ENCODE data around the gene FCSK.

The FCSK gene

DNA sequence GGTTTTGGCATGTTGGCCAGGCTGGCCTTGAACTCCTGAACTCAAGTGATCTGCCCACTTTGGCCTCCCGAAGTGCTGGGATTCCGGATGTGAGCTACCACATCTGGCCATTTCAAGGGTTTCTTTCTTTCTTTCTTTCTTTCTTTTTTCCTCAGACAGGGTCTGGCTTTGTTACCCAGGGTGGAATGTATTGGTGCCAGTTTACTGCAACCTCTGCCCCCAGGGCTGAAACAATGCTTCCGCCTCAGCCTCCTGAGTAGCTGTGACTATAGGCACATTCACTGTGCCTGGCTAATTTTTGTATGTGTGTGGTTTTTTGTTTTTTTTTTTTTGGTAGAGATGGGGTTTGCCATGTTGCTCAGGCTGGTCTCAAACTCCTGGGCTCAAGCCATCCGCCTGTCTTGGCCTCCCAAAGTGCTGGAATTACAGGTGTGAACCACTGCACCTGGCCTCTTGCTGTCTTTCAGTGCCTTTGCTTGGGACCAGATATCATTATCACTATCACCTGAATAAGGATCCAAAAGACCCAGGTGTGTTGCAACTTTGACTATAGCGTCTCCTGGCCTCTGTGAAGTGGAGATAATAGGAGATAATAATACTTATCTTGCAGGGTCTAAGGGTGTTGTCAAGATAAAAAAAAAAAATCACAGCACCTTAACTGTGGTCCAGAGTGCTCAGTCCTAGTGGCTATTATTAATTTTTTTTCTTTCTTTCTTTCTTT, 3.2 kb downstream of the FCSK start:
- no peak for FAIRE-seq

DNA sequence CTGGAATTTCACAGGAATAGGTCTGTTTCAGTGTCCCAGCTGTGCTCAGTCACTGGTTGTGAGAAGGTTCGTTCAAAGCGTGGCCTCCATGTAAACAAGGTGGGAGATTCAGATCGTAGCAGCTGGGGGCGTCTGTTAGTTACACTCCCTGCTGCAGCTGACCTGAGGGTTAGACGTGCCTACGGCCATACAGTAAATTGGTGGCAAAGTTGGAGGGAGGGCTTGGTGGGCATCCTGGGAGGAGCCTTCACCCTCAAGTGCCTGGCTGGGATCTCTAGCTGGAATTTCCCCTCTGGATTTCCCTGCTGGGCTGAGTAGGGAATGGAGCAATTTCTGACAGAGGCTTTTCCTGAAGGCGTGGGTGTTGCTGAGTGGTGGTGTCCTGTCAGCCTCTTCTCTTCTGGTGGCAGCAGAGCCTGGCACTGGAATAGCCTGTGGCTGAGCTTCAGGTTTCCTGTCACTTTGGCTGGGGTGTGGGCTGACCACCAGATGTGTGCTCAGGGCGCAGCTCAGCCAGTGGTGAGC, 6.4 kb downstream of the FCSK start:
- FAIRE-seq = no peak

DNA sequence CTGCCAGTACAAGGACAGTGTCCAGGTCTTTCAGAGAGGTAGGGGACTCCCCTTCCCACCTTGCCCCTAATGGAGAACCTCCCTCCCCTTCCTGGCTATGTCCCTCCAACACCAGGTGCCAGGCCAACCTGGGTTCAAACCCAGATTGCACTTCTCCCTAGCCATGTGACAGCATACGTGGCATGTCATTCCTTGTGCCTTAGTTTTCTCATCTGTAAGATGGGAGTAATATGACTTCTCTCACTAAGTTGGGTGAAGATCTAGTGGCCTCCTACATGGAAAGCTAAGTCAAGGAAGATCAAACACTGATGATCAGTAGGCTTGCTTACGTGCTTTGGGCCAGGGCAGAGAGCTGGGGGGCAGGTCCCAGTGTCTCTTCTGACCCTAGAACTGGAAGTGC, 8.8 kb downstream of the FCSK start:
- FAIRE-seq = no peak

DNA sequence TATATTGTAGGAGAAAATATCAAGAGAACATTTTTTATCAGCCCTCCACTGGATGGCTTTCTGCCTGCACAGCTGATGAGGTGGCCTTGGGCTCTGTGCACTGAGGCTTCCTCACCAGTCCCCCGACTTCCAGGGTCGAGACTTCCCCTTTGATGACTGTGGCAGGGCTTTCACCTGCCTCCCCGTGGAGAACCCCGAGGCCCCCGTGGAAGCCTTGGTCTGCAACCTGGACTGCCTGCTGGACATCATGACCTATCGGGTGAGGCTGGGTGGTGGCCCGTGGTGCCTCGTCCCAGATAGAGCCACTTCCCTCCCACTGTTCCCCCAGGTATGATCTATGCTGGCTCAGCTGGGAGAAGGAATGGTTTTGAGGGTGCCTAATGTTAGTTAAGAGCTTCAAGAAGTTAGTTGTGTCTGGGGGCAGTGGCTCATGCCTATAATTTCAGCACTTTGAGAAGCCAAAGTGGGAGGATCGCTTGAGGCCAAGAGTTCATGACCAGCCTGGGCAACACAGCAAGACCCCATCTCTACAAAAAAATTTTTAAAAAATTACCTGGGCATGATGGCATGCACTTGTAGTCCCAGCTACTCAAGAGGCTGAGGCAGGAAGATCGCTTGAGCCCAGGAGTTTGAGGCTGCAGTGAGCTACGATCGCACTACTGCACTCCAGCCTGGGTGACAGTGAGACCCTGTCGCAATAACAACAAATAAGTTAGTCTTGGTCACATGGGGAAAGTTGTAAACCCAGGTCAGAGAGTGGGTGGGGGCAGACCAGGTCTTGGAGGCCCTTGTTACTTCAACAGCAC, 11.8 kb downstream of the FCSK start:
- FAIRE-seq = no peak

DNA sequence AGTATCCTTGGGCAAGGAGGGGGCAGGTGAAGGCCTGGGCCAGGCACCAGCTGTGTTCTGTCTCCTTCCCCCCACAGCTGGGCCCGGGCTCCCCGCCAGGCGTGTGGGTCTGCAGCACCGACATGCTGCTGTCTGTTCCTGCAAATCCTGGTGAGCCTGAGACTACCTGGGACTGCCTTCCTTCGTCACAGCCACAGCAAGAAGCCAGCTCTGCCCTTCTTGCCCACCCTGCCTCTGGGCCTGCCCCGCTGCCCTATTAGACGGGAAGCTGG, 12.3 kb downstream of the FCSK start:
- no peak for FAIRE-seq

DNA sequence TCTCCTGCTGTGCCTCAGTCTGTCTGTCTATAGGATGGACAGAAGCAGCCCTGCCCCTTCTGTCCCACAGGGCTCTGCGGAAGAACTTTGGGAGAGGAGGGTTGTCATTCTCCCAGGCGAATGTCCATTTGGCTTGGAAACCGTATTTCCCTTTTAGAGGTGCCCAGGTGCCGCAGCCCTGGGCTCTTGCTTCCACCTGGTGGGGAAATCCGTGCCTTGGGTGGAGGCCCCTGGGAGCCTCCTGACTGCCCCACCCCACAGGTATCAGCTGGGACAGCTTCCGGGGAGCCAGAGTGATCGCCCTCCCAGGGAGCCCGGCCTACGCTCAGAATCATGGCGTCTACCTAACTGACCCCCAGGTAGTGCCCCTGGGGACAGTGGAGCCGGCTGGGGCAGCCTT, 12.7 kb downstream of the FCSK start:
- FAIRE-seq = no peak

DNA sequence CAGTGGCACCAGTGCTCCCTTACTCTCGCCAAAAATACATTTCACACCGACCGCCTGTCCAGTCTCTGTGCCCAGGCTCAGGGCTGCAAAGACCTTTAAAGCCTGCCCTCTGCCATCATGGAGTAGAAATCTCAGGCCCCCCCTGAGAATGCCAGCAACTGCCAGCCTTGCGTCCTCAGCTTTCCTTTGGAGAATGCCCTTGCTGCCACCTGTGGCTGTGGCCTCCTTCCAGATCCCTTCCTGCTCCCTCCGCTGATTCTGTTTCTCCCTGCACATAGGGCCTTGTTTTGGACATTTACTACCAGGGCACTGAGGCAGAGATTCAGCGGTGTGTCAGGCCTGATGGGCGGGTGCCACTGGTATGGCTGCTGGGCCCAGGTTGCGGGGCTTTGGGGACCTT, 13.2 kb downstream of the FCSK start:
- no peak for FAIRE-seq

DNA sequence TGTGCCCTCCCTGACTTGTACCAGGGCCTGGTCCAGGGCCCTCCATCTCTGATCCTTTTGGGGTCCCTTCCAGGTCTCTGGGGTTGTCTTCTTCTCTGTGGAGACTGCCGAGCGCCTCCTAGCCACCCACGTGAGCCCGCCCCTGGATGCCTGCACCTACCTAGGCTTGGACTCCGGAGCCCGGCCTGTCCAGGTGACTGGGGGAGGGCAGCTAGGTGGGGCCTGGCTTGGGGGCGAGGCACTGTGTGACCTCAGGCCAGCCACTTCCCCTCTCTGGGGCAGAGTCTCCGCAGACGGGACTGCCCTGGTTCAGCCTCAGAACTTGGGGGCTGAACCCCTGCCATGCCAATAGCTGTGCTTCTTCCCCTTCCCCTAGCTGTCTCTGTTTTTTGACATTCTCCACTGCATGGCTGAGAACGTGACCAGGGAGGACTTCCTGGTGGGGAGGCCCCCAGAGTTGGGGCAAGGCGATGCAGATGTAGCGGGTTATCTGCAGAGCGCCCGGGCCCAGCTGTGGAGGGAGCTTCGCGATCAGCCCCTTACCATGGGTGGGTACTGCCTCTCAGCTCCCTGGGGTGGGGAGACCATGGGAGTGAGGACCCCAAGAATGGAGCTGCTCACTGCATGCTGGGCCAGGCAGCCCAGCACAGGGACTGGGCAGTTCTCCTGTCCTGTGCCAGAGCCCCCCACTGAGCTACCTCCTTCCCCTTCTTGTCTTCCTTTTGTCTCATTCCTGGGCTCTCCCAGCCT, 14.6 kb downstream of the FCSK start:
- no peak for FAIRE-seq

DNA sequence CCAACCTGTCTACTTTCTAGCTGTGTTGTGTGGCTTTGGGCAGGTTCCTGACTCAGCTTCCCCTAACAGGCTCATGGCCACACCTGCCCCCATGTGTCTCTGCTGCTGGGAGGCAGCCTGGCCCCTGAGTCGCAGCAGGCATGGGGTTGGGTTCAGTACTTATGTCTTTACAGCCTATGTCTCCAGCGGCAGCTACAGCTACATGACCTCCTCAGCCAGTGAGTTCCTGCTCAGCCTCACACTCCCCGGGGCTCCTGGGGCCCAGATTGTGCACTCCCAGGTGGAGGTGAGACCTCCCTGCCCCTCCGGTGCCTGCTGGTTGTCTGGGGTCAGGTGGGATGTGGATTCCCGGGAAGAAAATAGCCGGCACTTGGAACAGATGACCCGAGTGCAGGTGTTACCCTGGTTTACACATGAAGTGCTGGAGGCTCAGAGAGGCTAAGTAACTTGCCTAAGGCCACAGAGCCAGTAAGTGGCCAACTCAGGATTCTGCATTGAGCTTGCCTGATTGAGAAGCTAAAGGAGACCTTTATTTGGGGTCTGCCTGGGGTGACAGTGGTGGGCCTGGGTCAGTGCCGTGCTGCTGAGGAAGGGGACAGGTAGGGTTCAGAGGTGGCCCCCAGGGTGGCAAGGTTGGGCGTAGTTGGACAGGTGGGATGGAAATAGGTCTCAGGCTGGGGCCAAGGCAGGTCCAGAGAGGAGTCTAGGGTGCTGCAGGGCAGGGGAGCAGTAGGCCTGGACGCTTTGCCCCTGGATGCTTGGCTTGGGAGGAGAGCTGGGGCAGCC, 15.9 kb downstream of the FCSK start:
- FAIRE-seq = no peak

DNA sequence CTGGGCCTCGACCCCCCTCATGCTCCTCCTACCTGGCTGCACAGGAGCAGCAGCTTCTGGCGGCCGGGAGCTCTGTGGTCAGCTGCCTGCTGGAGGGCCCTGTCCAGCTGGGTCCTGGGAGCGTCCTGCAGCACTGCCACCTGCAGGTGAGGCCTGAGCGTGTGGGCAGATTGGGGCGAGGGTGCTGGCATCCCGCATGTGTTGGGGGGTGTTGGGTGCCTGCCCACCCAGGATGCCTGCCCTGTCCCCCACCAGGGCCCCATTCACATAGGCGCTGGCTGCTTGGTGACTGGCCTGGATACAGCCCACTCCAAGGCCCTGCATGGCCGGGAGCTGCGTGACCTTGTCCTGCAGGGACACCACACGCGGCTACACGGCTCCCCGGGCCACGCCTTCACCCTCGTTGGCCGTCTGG, 16.5 kb downstream of the FCSK start:
- no peak for FAIRE-seq

DNA sequence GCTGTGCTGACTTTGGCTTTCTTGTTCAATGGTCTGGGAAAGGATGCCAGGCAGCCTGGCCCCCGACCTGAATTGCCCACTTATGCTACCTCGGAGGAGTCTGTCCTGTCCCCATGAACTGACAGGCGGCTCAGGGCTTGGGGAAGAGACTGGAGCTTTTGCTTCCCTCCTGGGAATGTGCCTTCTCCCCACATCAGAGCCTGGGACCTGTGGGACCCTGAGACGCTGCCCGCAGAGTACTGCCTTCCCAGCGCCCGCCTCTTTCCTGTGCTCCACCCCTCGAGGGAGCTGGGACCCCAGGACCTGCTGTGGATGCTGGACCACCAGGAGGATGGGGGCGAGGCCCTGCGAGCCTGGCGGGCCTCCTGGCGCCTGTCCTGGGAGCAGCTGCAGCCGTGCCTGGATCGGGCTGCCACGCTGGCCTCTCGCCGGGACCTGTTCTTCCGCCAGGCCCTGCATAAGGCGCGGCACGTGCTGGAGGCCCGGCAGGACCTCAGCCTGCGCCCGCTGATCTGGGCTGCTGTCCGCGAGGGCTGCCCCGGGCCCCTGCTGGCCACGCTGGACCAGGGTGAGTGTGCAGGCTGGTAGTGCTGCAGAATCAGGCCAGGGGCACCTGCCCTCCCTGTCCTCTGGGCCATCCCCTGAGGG, 18.5 kb downstream of the FCSK start:
- FAIRE-seq = no peak

DNA sequence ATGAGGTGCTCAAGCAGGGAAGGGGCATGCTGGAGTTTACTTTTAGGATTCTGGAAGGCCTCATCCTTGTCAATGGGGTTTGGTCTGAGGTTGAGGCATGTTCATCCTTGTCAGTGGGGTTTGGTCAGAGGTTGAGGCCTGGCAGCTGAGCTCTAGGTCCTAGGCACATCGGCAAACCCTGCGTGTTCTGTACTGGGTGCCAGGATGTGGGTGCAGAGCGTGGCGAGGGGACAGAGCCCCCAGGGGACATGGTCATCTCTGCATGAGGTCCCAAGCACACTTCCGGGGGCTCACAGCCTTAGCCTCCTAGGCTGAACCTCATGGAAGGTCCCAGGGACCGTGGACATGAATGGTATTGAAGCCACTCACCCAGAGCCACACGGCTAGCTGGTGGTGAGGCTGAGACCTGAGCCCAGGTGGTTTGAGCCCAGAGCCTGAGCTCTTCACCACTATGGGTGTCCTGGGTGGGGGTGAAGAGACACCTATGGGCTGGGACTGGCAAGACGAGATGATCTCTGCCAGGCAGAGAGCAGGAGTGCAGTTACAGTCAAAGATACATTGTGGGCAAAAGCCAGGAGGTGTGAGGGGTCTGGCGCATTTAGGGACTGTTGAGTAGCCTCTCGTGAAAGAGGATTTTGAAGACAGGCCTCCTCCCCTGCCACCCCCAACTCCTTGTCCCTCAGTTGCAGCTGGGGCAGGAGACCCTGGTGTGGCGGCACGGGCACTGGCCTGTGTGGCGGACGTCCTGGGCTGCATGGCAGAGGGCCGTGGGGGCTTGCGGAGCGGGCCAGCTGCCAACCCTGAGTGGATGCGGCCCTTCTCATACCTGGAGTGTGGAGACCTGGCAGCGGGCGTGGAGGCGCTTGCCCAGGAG, 19.3 kb downstream of the FCSK start:
- FAIRE-seq = no peak

DNA sequence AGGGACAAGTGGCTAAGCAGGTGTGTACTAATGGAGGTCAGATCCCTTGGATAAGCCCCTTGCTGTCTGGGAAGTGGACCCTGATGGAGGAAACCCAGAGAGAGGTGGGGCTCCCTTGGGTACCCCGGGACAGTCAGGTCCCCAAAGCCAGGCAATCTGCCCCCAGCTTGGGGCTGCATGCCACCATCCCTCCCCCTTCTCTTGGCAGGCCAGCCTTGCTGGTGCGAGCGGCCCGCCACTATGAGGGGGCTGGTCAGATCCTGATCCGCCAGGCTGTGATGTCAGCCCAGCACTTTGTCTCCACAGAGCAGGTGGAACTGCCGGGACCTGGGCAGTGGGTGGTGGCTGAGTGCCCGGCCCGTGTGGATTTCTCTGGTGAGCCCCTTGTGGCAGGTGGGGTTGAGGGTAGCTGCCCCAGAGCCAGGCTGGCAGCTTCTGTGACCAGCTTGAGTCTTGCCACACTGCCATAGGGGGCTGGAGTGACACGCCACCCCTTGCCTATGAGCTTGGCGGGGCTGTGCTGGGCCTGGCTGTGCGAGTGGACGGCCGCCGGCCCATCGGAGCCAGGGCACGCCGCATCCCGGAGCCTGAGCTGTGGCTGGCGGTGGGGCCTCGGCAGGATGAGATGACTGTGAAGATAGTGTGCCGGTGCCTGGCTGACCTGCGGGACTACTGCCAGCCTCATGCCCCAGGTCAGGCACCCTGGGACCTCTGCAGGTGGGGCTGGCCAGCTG, 20.1 kb downstream of the FCSK start:
- no peak for FAIRE-seq

DNA sequence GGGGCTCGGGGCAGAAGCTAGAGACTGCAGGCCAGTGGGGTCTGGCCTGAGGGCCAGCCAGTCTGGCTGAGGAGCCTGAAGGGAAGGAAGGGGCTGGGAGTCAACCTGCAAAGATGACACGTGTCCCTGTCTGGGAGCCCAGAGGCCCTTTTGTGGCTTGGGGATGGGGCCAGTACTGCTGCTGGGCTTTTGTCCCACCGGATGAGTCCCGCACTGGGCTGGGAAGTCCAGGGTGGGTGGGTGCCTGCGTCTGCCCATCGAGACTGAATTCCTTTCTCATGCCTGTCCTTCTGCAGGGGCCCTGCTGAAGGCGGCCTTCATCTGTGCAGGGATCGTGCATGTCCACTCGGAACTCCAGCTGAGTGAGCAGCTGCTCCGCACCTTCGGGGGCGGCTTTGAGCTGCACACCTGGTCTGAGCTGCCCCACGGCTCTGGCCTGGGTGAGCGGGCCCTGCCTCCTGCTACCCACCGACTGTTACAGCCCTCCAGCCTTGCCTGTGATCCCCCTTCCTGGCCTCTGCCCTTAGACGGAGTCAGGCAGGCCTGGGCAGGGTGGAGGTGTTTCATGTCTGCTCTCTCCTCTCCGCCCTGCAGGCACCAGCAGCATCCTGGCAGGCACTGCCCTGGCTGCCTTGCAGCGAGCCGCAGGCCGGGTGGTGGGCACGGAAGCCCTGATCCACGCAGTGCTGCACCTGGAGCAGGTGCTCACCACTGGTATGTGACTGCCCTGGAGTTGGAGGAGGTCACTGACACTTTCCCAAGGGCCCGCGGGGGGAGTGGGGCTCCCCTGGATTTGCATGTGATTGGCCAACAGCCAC, 20.9 kb downstream of the FCSK start:
- no peak for FAIRE-seq

DNA sequence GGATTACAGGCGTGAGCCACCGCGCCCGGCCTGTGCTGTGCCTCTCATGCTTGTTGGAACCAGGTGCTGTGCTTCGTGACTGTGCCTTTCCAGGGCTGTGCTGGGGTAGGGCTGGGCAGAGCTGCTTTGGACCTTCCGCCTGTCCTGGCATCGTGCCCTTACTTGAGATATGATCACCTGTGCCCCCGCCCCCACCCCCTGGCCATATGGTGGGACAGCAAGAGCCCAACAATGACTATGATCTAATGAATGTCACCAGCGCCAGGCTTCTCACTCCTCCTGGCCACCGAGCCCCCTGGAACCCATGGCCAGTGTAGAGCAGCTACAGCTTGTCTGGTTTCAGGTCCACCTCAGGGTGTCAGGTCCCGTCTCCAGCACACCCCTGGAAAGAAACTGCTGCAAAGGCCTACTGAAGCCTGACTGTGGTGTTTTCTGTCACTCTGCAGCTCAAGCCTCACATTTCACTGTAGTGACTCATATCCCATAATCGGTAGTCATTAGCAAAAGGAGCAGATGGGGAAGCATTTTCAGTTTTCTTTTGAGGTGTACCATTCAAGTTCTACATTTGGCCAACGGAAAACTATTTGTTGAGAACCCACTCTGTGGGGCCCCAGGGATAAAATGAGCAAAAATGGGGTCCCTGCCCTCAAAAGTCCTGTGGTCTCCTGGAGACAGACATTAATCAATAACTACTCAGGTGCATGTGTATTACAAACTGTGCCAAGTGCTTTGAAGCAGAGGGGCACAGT, 22.1 kb downstream of the FCSK start:
- FAIRE-seq = no peak

DNA sequence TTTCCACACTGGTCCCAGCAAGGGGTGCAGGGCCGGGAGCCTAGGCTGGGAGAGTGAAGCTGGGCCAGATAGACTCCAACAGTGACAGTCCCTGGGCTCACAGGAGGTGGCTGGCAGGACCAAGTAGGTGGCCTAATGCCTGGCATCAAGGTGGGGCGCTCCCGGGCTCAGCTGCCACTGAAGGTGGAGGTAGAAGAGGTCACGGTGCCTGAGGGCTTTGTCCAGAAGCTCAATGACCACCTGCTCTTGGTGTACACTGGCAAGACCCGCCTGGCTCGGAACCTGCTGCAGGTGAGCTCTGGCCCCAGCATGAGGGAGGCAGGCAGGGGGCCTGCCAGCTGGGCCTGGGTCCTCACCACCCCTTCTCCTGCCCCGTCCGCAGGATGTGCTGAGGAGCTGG, 23.8 kb downstream of the FCSK start:
- FAIRE-seq = no peak

DNA sequence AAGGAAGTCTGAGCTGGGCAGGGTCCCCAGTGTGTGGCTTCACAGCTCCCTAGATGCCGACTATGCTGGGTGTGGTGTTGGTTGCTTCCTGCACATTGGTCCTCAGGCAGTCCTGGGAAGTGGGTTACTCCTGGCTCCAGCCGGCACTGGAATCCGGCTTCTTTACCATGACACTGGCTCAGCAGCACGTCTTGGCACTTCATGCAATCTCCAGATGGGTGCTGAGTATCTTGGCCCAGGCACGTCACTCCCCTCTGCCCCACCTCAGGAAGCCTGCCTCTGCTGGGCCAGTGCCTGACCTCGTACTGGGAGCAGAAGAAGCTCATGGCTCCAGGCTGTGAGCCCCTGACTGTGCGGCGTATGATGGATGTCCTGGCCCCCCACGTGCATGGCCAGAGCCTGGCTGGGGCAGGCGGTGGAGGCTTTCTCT, 24.5 kb downstream of the FCSK start:
- FAIRE-seq = no peak

DNA sequence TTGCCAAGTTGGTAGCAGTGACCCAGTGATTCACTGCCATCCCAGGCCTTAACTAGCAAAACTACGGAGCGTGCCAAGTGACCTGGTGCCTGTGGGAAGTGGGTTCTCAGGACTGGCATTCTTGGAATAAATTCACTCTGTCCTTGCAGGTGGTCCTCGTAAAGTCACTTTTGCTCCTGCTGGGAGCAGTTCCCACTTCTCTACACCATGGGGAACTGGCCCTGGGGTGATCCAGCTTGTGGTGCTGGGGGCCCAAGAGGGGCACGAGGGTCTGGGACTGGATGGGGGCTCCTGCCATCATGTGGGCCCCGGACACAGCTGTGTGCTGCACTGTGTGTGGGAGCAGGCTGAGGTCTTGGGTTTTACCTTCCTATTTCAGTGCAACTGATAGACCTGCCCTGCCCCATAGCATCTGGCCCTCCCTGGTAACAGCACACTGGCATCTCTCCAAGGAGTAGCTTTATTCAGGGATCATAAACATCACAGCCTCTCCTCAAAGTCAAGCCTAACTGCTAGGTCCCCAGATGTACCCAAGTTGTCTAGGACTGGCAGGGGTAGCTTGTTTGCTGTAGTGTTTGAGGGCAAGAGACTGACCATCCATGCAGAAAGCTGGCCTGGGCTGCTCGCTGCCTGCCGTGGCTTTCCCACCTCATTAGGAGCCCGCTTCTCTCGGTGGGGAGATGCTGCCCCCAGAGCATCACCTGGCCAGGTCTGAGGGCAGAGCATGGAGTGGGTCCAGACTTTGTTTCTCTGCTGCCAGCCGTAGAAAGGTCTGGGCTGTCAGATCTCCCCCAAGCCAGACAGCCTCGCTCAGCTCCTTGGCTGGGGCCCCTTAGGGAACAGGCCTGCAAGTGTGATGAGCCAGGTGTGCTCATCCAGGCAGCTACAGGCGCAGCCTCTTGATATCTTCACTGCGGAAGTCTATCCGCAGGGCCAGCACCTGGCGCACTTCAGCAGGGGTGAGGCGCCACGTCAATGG, 26.0 kb downstream of the FCSK start:
- FAIRE-seq = no peak

Data from TTC549 (cell line).